GM12874 (cell line): Measurements from ENCODE around the gene FGL2.

ENCODE experiments used
- TF ChIP-seq, protein P1 (sequence below): IDR thresholded peaks from 2 replicates; pipeline ENCODE4 v1.5.1; 2011; ENCODE audit warnings: low read depth, mild to moderate bottlenecking, control low read depth, low read length, moderate library complexity; ENCODE audit not compliant: insufficient read depth

The FGL2 gene

DNA sequence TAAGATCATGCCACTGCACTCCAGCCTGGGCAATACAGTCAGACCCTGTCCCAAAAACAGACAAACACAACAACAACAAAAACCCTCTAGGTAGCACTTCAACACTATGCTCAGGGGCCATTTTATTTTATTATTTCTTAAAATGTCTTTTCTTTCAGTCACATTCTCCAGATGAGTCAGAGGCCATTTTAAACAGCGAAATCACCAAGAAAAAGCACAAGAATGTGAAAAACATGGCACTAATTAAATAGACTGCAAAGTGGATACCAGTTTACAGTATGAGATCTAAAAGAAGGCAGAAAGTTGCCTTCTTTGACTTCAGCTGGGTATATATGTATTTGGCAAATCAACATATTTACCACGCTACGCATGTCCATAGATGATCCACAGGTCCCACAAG, 6.1 kb upstream of the FGL2 start:
- TF ChIP-seq, protein P1, sequence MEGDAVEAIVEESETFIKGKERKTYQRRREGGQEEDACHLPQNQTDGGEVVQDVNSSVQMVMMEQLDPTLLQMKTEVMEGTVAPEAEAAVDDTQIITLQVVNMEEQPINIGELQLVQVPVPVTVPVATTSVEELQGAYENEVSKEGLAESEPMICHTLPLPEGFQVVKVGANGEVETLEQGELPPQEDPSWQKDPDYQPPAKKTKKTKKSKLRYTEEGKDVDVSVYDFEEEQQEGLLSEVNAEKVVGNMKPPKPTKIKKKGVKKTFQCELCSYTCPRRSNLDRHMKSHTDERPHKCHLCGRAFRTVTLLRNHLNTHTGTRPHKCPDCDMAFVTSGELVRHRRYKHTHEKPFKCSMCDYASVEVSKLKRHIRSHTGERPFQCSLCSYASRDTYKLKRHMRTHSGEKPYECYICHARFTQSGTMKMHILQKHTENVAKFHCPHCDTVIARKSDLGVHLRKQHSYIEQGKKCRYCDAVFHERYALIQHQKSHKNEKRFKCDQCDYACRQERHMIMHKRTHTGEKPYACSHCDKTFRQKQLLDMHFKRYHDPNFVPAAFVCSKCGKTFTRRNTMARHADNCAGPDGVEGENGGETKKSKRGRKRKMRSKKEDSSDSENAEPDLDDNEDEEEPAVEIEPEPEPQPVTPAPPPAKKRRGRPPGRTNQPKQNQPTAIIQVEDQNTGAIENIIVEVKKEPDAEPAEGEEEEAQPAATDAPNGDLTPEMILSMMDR, result no peak

DNA sequence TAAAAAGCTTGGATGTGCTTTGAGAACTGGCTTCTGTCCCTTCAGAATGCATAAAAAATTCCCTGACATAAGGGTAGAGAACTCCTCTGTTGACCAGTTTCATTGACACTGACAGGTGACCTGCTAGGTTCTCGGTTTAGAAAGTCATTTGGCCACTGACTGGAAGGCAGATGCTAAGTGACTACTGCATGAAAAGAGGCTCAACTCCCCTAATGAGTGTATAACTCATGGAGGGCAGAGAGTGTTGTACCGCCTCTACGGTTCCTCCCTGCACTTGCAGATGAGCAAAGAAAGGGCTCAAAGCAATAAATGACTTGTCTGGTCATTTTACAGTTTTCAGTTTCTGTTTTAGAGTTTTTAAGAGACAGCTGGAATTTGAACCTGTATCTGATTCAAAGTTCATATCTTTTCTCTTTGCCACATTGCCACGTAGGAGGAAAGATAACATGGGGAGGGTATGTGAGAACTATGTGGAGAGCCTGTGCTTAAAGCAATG, 2.9 kb upstream of the FGL2 start:
- TF ChIP-seq, protein P1, result no peak

DNA sequence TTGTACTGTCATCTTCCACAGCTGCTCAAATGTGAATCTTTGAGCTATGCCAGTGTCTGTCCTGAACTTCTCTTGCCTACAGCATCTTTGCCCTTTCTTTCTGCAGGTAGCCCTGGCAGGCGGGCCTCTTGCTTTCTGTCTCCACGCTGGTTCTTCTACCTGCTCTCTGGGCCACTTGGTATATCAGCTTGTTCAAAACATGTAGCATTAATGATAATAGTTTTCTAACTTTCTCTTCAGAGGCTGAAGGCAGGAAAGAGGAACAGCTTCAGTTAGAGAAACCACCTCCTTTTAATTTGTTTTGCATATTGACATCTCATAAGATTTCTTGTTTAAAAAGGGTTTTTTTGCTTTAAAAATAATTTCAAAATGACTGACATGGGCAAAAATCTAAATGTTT, 923 bp upstream of the FGL2 start:
- TF ChIP-seq, protein P1, result no peak

DNA sequence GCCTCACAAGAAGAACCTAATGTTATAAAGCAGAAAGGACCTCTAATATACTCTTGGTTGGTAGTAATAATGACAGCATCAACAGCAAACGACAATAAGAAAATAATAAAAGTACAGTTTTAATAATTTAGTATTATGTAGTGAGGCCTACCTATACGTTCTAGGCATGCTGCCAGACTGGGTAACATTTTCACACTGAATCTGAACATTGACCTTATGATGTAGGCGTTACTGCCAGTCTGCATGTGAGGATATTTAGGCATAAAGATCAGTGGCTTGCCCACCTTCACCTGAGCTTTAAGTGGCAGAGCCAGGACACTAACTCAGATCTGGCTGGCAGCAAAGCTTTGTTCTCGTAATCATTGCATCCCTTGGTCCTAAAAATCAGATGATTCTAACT, 2.5 kb downstream of the FGL2 start:
- TF ChIP-seq, protein P1, result no peak

DNA sequence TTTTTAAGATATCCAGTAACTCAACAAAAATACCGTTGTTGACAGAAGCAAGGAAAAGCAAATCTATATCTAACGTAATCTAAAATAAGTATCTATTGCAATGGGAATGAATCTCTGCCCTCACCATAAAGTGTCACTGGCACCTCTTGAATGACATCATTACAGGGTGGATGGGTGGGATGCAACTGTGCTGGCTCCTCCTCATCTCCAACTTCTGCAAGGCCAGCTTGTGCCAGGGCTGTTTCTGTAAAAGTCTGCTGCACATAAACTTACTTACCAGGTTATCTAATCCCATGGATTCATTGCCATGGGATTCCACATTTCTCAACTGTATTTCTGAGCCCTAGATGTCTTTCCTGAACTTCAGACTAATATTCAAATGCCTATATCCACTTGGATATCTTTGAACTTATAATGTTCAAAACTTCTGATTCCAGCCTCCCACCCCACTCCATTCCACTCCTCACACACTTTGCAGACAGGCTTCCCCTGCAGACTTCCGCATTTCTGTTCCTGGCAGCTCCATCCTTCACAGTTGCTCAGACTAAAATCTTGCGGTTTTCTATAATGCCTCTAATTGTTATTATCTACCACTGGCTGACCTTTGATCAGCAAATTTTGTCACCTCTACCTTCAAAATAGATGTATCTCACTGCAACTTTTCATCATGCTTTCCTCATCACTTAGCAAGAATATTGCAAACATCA, 10.7 kb downstream of the FGL2 start:
- TF ChIP-seq, protein P1, result no peak

DNA sequence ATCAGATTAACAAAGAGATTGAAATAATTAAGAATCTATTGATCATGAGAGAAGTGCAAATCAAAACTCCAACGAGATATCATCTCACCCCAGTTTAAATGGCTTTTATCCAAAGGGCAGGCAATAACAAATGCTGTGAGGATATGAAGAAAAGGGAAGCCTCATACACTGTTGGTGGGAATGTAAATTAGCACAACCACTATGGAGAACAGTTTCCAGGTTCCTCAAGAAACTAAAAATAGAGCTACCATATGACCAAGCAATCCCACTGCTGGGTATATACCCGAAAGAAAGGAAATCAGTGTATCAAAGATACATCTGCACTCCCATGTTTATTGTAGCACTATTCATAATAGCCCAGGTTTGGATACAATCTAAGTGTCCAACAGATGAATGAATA, 13.8 kb downstream of the FGL2 start:
- TF ChIP-seq, protein P1, result no peak

DNA sequence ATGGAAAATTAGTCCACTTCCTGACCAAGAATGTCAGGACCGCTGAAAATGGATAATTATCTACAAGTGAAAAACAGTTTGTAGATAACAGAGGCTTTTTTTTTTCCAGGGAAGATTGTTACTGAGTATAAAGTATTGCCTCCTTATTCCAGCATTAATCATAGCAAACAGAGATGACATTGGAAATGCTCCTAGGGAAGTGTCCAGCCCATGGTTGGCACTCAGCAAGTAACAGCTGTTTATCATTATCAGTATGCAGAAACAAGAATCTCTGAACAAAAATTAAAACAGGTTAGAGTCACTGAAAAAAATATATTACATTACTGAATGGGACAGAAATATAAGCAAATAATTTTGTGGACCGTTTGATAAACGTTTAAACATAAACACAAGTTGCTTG, 14.6 kb downstream of the FGL2 start:
- TF ChIP-seq, protein P1, result no peak
